ENCODE measurements around the gene TMPRSS9.

Gene TMPRSS9

GRCh38 chr19:2359992-2360685 is at the start of gene TMPRSS9:
TMPRSS9 (plus strand) TSS chr19:2360265; CDS start chr19:2389786, 29,521 bp downstream.
- H3K4me3 ChIP-seq (ENCODE audit: control insufficient read depth, low read depth, low read length): no peak within 1 kb of the TSS
- TF ChIP-seq CTCF (conservative IDR thresholded peaks at IDR 0.05; ENCODE audit: control insufficient read depth, insufficient read depth, low read depth, low read length): no peak
- DNase-seq (ENCODE audit: low read depth): no peak

GRCh38 chr19:2311093-2311492 is 49.0 kb upstream of the TMPRSS9 start:
- H3K4me3 ChIP-seq (ENCODE audit: control insufficient read depth, low read depth, low read length): no peak overlapping the region
- TF ChIP-seq CTCF (conservative IDR thresholded peaks at IDR 0.05; ENCODE audit: control insufficient read depth, insufficient read depth, low read depth, low read length): no peak
- DNase-seq (ENCODE audit: low read depth): no peak

- H3K4me3 ChIP-seq (ENCODE audit: control insufficient read depth, low read depth, low read length): no peak overlapping the region
- TF ChIP-seq CTCF (conservative IDR thresholded peaks at IDR 0.05; ENCODE audit: control insufficient read depth, insufficient read depth, low read depth, low read length): no peak
These were observed 47.1 kb upstream of the TMPRSS9 start for GRCh38 chr19:2312820-2313501.

GRCh38 chr19:2315121-2315817 is 44.8 kb upstream of the TMPRSS9 start:
- no peak for TF ChIP-seq CTCF (conservative IDR thresholded peaks at IDR 0.05; ENCODE audit: control insufficient read depth, insufficient read depth, low read depth, low read length)
- DNase-seq (ENCODE audit: low read depth): no peak
- H3K4me3 ChIP-seq (ENCODE audit: control insufficient read depth, low read depth, low read length): no peak overlapping the region

More at GRCh38 chr19:2312820-2313501, 47.1 kb upstream of the TMPRSS9 start:
- no peak for DNase-seq (ENCODE audit: low read depth)

- peak; percentile 55 for TF ChIP-seq CTCF (conservative IDR thresholded peaks at IDR 0.05; ENCODE audit: control insufficient read depth, insufficient read depth, low read depth, low read length)
- DNase-seq (ENCODE audit: low read depth): peak; percentile 61
- no peak overlapping the region for H3K4me3 ChIP-seq (ENCODE audit: control insufficient read depth, low read depth, low read length)
These were observed 44.2 kb upstream of the TMPRSS9 start for GRCh38 chr19:2315818-2316353.

GRCh38 chr19:2317300-2317699 is 42.8 kb upstream of the TMPRSS9 start:
- TF ChIP-seq CTCF (conservative IDR thresholded peaks at IDR 0.05; ENCODE audit: control insufficient read depth, insufficient read depth, low read depth, low read length): no peak
- DNase-seq (ENCODE audit: low read depth): no peak
- no peak overlapping the region for H3K4me3 ChIP-seq (ENCODE audit: control insufficient read depth, low read depth, low read length)
